ENCODE data around the gene NAA15.

DNA sequence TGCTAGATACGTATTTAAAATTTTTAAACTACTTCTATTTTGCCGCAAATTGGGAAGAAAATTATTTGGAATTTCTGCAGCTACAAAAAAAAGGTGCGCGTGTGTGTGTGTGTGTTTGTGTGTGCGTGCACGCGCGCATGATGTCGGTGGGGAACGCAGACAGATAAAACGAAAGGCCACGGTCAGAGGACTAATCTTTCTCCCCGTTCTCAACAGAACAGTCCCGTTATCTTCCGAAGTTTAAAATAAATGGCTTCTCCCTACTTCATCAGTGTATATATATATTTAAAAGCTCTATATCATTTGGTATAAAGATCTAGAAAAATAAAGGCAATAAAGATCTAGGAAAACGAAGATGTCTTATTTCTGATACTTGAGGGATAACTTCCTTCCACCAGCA is 22.8 kb upstream of the NAA15 start:
- TF ChIP-seq, protein P1, sequence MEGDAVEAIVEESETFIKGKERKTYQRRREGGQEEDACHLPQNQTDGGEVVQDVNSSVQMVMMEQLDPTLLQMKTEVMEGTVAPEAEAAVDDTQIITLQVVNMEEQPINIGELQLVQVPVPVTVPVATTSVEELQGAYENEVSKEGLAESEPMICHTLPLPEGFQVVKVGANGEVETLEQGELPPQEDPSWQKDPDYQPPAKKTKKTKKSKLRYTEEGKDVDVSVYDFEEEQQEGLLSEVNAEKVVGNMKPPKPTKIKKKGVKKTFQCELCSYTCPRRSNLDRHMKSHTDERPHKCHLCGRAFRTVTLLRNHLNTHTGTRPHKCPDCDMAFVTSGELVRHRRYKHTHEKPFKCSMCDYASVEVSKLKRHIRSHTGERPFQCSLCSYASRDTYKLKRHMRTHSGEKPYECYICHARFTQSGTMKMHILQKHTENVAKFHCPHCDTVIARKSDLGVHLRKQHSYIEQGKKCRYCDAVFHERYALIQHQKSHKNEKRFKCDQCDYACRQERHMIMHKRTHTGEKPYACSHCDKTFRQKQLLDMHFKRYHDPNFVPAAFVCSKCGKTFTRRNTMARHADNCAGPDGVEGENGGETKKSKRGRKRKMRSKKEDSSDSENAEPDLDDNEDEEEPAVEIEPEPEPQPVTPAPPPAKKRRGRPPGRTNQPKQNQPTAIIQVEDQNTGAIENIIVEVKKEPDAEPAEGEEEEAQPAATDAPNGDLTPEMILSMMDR (IDR thresholded peaks at IDR 0.05; ENCODE audit: low read length) = no peak
- no peak for TF ChIP-seq EZH2 (IDR thresholded peaks at IDR 0.05; ENCODE audit: borderline replicate concordance, low read length)

Measured in OCI-LY1 (cell line).